H9 (cell line): ENCODE data around the gene IRAK4. TPM values are rescaled to one million over a fixed set of nuclear protein-coding genes. Genes with fewer than 3 reads are reported as not detected.

Experiments used
- DNase-seq: peaks from one replicate; pipeline ENCODE4 v3.0.0-alpha.2; 2017
- H2AFZ ChIP-seq: one replicate; pipeline ENCODE4 v1.6.1; 2013; ENCODE audit warnings: mild to moderate bottlenecking, low read length, control low read depth, moderate library complexity
- H2AK5ac ChIP-seq: 2 replicates; pipeline ENCODE4 v1.6.1; 2013; ENCODE audit warnings: low read length, control low read depth, mixed read lengths; ENCODE audit not compliant: insufficient read length
- H2BK120ac ChIP-seq: one replicate; pipeline ENCODE4 v1.6.1; 2013; ENCODE audit warnings: low read depth, mild to moderate bottlenecking, low read length, control low read depth, inconsistent platforms; ENCODE audit not compliant: poor library complexity, severe bottlenecking
- H2BK12ac ChIP-seq: 2 replicates; pipeline ENCODE4 v1.6.1; 2013; ENCODE audit warnings: low read length, control low read depth, mixed read lengths, low read depth; ENCODE audit not compliant: insufficient read length
- H2BK15ac ChIP-seq: 2 replicates; pipeline ENCODE4 v1.6.1; 2013; ENCODE audit warnings: low read depth, low read length, control low read depth
- H2BK20ac ChIP-seq: one replicate; pipeline ENCODE4 v1.6.1; 2013; ENCODE audit warnings: low read depth, mild to moderate bottlenecking, low read length, control low read depth, inconsistent platforms; ENCODE audit not compliant: poor library complexity, severe bottlenecking
- H2BK5ac ChIP-seq: 2 replicates; pipeline ENCODE4 v1.6.1; 2013; ENCODE audit warnings: low read length, control low read depth, mixed read lengths; ENCODE audit not compliant: insufficient read length
- H3K14ac ChIP-seq: 2 replicates; pipeline ENCODE4 v1.6.1; 2013; ENCODE audit warnings: low read length, control low read depth; ENCODE audit not compliant: insufficient read depth
- H3K18ac ChIP-seq: 2 replicates; pipeline ENCODE4 v1.6.1; 2013; ENCODE audit warnings: low read depth, mild to moderate bottlenecking, mixed read lengths, low read length, control low read depth; ENCODE audit not compliant: insufficient read length
- H3K23ac ChIP-seq: 2 replicates; pipeline ENCODE4 v1.6.1; 2013; ENCODE audit warnings: low read length, control low read depth, mixed read lengths, low read depth; ENCODE audit not compliant: insufficient read length
- H3K23me2 ChIP-seq: 2 replicates; pipeline ENCODE4 v1.6.1; 2013; ENCODE audit warnings: low read depth, mild to moderate bottlenecking, mixed read lengths, low read length, control low read depth; ENCODE audit not compliant: insufficient read length, poor library complexity, severe bottlenecking
- H3K27ac ChIP-seq: 2 replicates; pipeline ENCODE4 v1.5.1; 2013; ENCODE audit warnings: low read length, control low read depth, mixed read lengths, low read depth; ENCODE audit not compliant: insufficient read length
- H3K27me3 ChIP-seq: 2 replicates; pipeline ENCODE4 v1.6.1; 2013; ENCODE audit warnings: low read length, control low read depth, inconsistent platforms; ENCODE audit not compliant: insufficient read depth
- H3K4ac ChIP-seq: 2 replicates; pipeline ENCODE4 v1.6.1; 2013; ENCODE audit warnings: low read depth, mild to moderate bottlenecking, control low read depth, inconsistent platforms, low read length, moderate library complexity
- H3K4me1 ChIP-seq: 2 replicates; pipeline ENCODE4 v1.6.1; 2013; ENCODE audit warnings: low read length, control low read depth, inconsistent platforms; ENCODE audit not compliant: insufficient read depth
- H3K4me2 ChIP-seq: 2 replicates; pipeline ENCODE4 v1.6.1; 2013; ENCODE audit warnings: low read length, control low read depth, mixed read lengths; ENCODE audit not compliant: insufficient read length, insufficient read depth
- H3K56ac ChIP-seq: 2 replicates; pipeline ENCODE4 v1.6.1; 2013; ENCODE audit warnings: low read depth, mild to moderate bottlenecking, mixed read lengths, low read length, control low read depth; ENCODE audit not compliant: insufficient read length
- H3K79me1 ChIP-seq: 2 replicates; pipeline ENCODE4 v1.6.1; 2013; ENCODE audit warnings: low read depth, mild to moderate bottlenecking, moderate library complexity, low read length, control low read depth, inconsistent platforms; ENCODE audit not compliant: insufficient read depth, poor library complexity, severe bottlenecking
- H3K79me2 ChIP-seq: 2 replicates; pipeline ENCODE4 v1.6.1; 2013; ENCODE audit warnings: low read length, control low read depth, inconsistent platforms; ENCODE audit not compliant: insufficient read depth
- H3K9ac ChIP-seq: 2 replicates; pipeline ENCODE4 v1.6.1; 2013; ENCODE audit warnings: low read length, control low read depth, mixed read lengths; ENCODE audit not compliant: insufficient read length; ENCODE audit errors: extremely low read depth
- H3K9me3 ChIP-seq: one replicate; pipeline ENCODE4 v1.6.1; 2013; ENCODE audit warnings: low read depth, low read length, inconsistent platforms; ENCODE audit not compliant: control insufficient read depth
- H3T11ph ChIP-seq: one replicate; pipeline ENCODE4 v1.6.1; 2013; ENCODE audit warnings: mild to moderate bottlenecking, low read length, control low read depth, inconsistent platforms
- H4K20me1 ChIP-seq: one replicate; pipeline ENCODE4 v1.6.1; 2013; ENCODE audit not compliant: control insufficient read depth, insufficient read length, insufficient read depth
- H4K5ac ChIP-seq: 2 replicates; pipeline ENCODE4 v1.6.1; 2013; ENCODE audit warnings: low read depth, mild to moderate bottlenecking, mixed read lengths, low read length, control low read depth; ENCODE audit not compliant: insufficient read length
- H4K8ac ChIP-seq: replicated peaks from 2 replicates; pipeline ENCODE4 v1.6.1; 2013; ENCODE audit warnings: low read length, control low read depth, mixed read lengths, low read depth; ENCODE audit not compliant: insufficient read length
- H4K91ac ChIP-seq: 2 replicates; pipeline ENCODE4 v1.6.1; 2013; ENCODE audit warnings: low read depth, mild to moderate bottlenecking, moderate library complexity, mixed read lengths, low read length, control low read depth; ENCODE audit not compliant: insufficient read length
- H3K27ac Mint-ChIP-seq, 3 experiments: 2 replicates in 2 of 3; 3 replicates in 1 of 3; pipeline ENCODE4 v1.8.0; 2020 to 2021; ENCODE audit warnings: mixed read lengths in 3 of 3, mild to moderate bottlenecking in 1 of 3, moderate library complexity in 1 of 3
- H3K27me3 Mint-ChIP-seq: 2 replicates; pipeline ENCODE4 v1.8.0; 2021; ENCODE audit warnings: low read depth, mild to moderate bottlenecking, moderate library complexity, mixed read lengths
- H3K36me3 Mint-ChIP-seq, 3 experiments: 2 replicates in 2 of 3; 3 replicates in 1 of 3; pipeline ENCODE4 v1.8.0; 2020 to 2021; ENCODE audit warnings: low read depth in 3 of 3, mixed read lengths in 3 of 3; ENCODE audit not compliant: insufficient read depth in 1 of 3
- H3K4me1 Mint-ChIP-seq, 2 experiments: 2 replicates each; pipeline ENCODE4 v1.8.0; 2020; ENCODE audit warnings: mixed read lengths in 2 of 2
- H3K4me3 Mint-ChIP-seq, 2 experiments: 2 replicates in 1 of 2; 3 replicates in 1 of 2; pipeline ENCODE4 v1.8.0; 2020 to 2021; ENCODE audit warnings: mild to moderate bottlenecking in 2 of 2, mixed read lengths in 2 of 2, moderate library complexity in 1 of 2
- H3K9me3 Mint-ChIP-seq, 2 experiments: 2 replicates in 1 of 2; 3 replicates in 1 of 2; pipeline ENCODE4 v1.8.0; 2020; ENCODE audit warnings: mild to moderate bottlenecking in 2 of 2, mixed read lengths in 2 of 2, moderate library complexity in 1 of 2
- WGBS: extraction: QIAGEN DNeasy Blood & Tissue Kit; methylation state at CpG from one replicate; pipeline ENCODE4 v1.1.7; 2013; ENCODE audit warnings: missing lambda C conversion rate, low lambda C conversion rate, mixed read lengths; ENCODE audit not compliant: insufficient read length; ENCODE audit errors: extremely low coverage; 5-methylcytosine and 5-hydroxymethylcytosine counted together
- total RNA-seq: library from RNA; stranded (reverse); gene quantifications from 2 replicates; pipeline ENCODE4 v1.2.1, GENCODE V29; 2021
- TF ChIP-seq, protein P1 (sequence below): fragments of 200-600 bp; sonication (generic); conservative IDR thresholded peaks from 3 replicates; pipeline ENCODE4 v1.8.0; 2021; ENCODE audit warnings: antibody characterized with exemption, mild to moderate bottlenecking

The IRAK4 gene
- total RNA-seq, 1 experiment from 2014 or later: 3.0 TPM

DNA sequence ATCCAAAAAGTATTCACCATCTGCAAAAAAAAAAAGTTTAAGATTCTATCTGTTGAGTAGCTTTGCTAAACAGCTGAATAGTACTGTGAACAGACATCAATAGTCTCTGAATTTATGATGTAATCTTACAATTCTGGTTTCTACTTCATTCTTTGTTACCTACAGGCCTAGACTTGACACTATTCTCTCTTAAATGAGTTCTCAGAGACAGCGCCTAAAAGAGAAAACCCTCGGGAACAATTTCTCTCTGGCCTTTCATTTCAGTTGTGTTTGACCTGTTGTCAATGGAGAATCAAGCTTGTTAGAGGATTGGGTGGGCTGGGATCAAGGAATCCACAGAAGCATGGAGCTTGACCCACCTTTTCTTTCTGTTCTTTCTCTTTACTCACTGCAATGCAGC is 53.3 kb downstream of the IRAK4 start:
- no peak overlapping the region for H3K4me2 ChIP-seq
- no peak overlapping the region for H3K27ac Mint-ChIP-seq
- no peak overlapping the region for H2BK15ac ChIP-seq
- no peak overlapping the region for H2AK5ac ChIP-seq
- no peak overlapping the region for H3K27ac ChIP-seq
- H3K18ac ChIP-seq: no peak overlapping the region
- DNase-seq: no peak
- no peak overlapping the region for H3K4me3 Mint-ChIP-seq
- no peak overlapping the region for H3K4ac ChIP-seq
- H3K9ac ChIP-seq: no peak overlapping the region
- no peak overlapping the region for H3K56ac ChIP-seq
- no peak overlapping the region for H4K91ac ChIP-seq
- no peak overlapping the region for H4K8ac ChIP-seq
- H4K20me1 ChIP-seq: no peaks in the 10 kb centered on the region
- H3K9me3 ChIP-seq: no peaks in the 10 kb centered on the region
- no peak overlapping the region for H2AFZ ChIP-seq
- TF ChIP-seq, protein P1, sequence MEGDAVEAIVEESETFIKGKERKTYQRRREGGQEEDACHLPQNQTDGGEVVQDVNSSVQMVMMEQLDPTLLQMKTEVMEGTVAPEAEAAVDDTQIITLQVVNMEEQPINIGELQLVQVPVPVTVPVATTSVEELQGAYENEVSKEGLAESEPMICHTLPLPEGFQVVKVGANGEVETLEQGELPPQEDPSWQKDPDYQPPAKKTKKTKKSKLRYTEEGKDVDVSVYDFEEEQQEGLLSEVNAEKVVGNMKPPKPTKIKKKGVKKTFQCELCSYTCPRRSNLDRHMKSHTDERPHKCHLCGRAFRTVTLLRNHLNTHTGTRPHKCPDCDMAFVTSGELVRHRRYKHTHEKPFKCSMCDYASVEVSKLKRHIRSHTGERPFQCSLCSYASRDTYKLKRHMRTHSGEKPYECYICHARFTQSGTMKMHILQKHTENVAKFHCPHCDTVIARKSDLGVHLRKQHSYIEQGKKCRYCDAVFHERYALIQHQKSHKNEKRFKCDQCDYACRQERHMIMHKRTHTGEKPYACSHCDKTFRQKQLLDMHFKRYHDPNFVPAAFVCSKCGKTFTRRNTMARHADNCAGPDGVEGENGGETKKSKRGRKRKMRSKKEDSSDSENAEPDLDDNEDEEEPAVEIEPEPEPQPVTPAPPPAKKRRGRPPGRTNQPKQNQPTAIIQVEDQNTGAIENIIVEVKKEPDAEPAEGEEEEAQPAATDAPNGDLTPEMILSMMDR: no peak
- no peaks in the 10 kb centered on the region for H3K27me3 Mint-ChIP-seq
- no peaks in the 10 kb centered on the region for H3K79me1 ChIP-seq
- no peak overlapping the region for H2BK20ac ChIP-seq
- peaks cover 3 to 6% of the 10 kb centered on the region in 2 experiments; a peak in 3 of 4 replicates for H3K4me1 Mint-ChIP-seq
- no peak overlapping the region for H3K23ac ChIP-seq
- H2BK120ac ChIP-seq: no peak overlapping the region
- H4K5ac ChIP-seq: no peak overlapping the region
- no peaks in the 10 kb centered on the region for H3K23me2 ChIP-seq
- no peak overlapping the region for H3K14ac ChIP-seq
- no CpG with 5 or more reads among the region's 2 CpGs for WGBS
- H3K4me1 ChIP-seq: no peaks in the 10 kb centered on the region
- H3K79me2 ChIP-seq: no peaks in the 10 kb centered on the region
- no peaks in the 10 kb centered on the region for H3K36me3 Mint-ChIP-seq
- H3K9me3 Mint-ChIP-seq: no peaks in the 10 kb centered on the region
- H2BK12ac ChIP-seq: no peak overlapping the region
- H3K27me3 ChIP-seq: no peaks in the 10 kb centered on the region
- H3T11ph ChIP-seq: no peak overlapping the region
- H2BK5ac ChIP-seq: no peak overlapping the region
